CD4-positive, alpha-beta T cell (primary cell): Measurements from ENCODE around the gene RAPGEF3. TPM values are rescaled to one million over a fixed set of nuclear protein-coding genes. Genes with fewer than 3 reads are reported as not detected.

Experiments
- ATAC-seq: fragments of 200-7000 bp; cut with Tn5 transposase; one replicate; pipeline ENCODE4 v1.10.0; 2022; ENCODE audit warnings: mild to moderate bottlenecking; ENCODE audit not compliant: poor library complexity
- CTCF ChIA-PET: fragments of 350-600 bp; sonication (Branson Sonifier 250); formaldehyde crosslinking; loops from one replicate; lab custom pipeline; 2021; ENCODE audit warnings: antibody characterized with exemption, inconsistent platforms; lab: Charles Lee
- POLR2A ChIA-PET: fragments of 350-600 bp; sonication (Branson Sonifier 250); formaldehyde crosslinking; loops from one replicate; lab custom pipeline; 2021; ENCODE audit warnings: antibody characterized with exemption, inconsistent platforms; lab: Charles Lee
- DNase-seq, 14 experiments: peaks; one replicate each; pipeline ENCODE4 v3.0.0-alpha.2; 2013 to 2020; ENCODE audit warnings: mixed read lengths in 2 of 14
- H3K27ac ChIP-seq, 2 donors: one replicate each; pipeline versions ENCODE4 v1.5.1 to v1.7.0; 2013; ENCODE audit warnings: low read length in 2 of 2, low read depth in 1 of 2, mild to moderate bottlenecking in 1 of 2
- H3K27me3 ChIP-seq, 2 experiments: 1 replicate in 1 of 2; 2 replicates in 1 of 2; pipeline versions ENCODE4 v1.6.1 to v1.7.0; 2013; ENCODE audit warnings: low read length in 2 of 2, control low read depth in 1 of 2, mild to moderate bottlenecking in 1 of 2, moderate library complexity in 1 of 2; ENCODE audit not compliant: insufficient read depth in 2 of 2, control insufficient read depth in 1 of 2
- H3K36me3 ChIP-seq: one replicate; pipeline ENCODE4 v1.6.1; 2013; ENCODE audit warnings: low read length, control low read depth; ENCODE audit not compliant: insufficient read depth
- H3K4me1 ChIP-seq: one replicate; pipeline ENCODE4 v1.6.1; 2013; ENCODE audit warnings: low read length, control low read depth; ENCODE audit not compliant: insufficient read depth
- H3K4me3 ChIP-seq: one replicate; pipeline ENCODE4 v1.5.1; 2013; ENCODE audit warnings: mild to moderate bottlenecking, low read length, moderate library complexity
- H3K9me3 ChIP-seq, 2 experiments: 1 replicate in 1 of 2; 2 replicates in 1 of 2; pipeline versions ENCODE4 v1.6.1 to v1.7.0; 2013; ENCODE audit warnings: low read length in 2 of 2, mild to moderate bottlenecking in 2 of 2, control low read depth in 1 of 2, moderate library complexity in 1 of 2; ENCODE audit not compliant: control insufficient read depth in 1 of 2, insufficient read depth in 1 of 2
- H3K27ac Mint-ChIP-seq: one replicate; pipeline ENCODE4 v1.8.0; 2020; ENCODE audit warnings: mixed read lengths
- H3K27me3 Mint-ChIP-seq: one replicate; pipeline ENCODE4 v1.8.0; 2021; ENCODE audit warnings: mixed read lengths
- H3K36me3 Mint-ChIP-seq: one replicate; pipeline ENCODE4 v1.8.0; 2021; ENCODE audit warnings: low read depth, mixed read lengths
- H3K4me1 Mint-ChIP-seq: one replicate; pipeline ENCODE4 v1.8.0; 2021; ENCODE audit warnings: low read depth, mixed read lengths
- H3K4me3 Mint-ChIP-seq: one replicate; pipeline ENCODE4 v1.8.0; 2020; ENCODE audit warnings: mild to moderate bottlenecking, mixed read lengths
- H3K9me3 Mint-ChIP-seq: one replicate; pipeline ENCODE4 v1.8.0; 2020; ENCODE audit warnings: mixed read lengths
- intact Hi-C, 2 experiments: fragments of 100-400 bp; cut with DNase I in 1 of 2; cut with micrococcal nuclease in 1 of 2; formaldehyde crosslinking; loops; one replicate each; pipeline versions ENCODE4 v1.15.1 to v1.9.0; 2023 to 2025; cut with DNase I, micrococcal nuclease
- total RNA-seq, 174 experiments: library from RNA in 2 of 174; stranded (reverse) in 2 of 174; gene quantifications; one replicate each; pipeline ENCODE4 v1.2.3 and lab custom pipeline; 2021 to 2026
- TF ChIP-seq, protein P1 (sequence below): fragments of 200-600 bp; IDR thresholded peaks from one replicate; pipeline ENCODE4 v1.8.0; 2022; ENCODE audit warnings: antibody characterized with exemption, mild to moderate bottlenecking

The RAPGEF3 gene
- total RNA-seq, 2 experiments from 2014 or later, result 0.17 to 0.33 TPM

GRCh38 chr12:47795121-47795813, 36.6 kb upstream of the RAPGEF3 start:
- H3K4me3 Mint-ChIP-seq, result no peak overlapping the region
- ChIA-PET POLR2A (no interaction called here), CTCF (interaction anchor here (1.0 kb wide), 1 partner anchor 43 kb away, joined by 3 read pairs; no protein-coding TSS in a partner anchor)
- intact Hi-C loops, result no loop called here
- peaks cover 13% of the 10 kb centered on the region for H3K4me1 Mint-ChIP-seq
- H3K27me3 Mint-ChIP-seq, result no peaks in the 10 kb centered on the region
- no peaks in the 10 kb centered on the region for H3K9me3 Mint-ChIP-seq
- H3K27ac Mint-ChIP-seq, result no peak overlapping the region
- no peak for DNase-seq
- Histone ChIP-seq H3K9me3 (no peaks in the 10 kb centered on the region), H3K27ac (peak overlapping the region in 1 of 2 donors; percentile 2), H3K4me1 (peaks cover 26% of the 10 kb centered on the region), H3K4me3 (no peak overlapping the region), H3K36me3 (peaks cover 97% of the 10 kb centered on the region), H3K27me3 (no peaks in the 10 kb centered on the region)
- H3K36me3 Mint-ChIP-seq, result peaks cover 74% of the 10 kb centered on the region
- ATAC-seq, result no peak
- TF ChIP-seq, protein P1, sequence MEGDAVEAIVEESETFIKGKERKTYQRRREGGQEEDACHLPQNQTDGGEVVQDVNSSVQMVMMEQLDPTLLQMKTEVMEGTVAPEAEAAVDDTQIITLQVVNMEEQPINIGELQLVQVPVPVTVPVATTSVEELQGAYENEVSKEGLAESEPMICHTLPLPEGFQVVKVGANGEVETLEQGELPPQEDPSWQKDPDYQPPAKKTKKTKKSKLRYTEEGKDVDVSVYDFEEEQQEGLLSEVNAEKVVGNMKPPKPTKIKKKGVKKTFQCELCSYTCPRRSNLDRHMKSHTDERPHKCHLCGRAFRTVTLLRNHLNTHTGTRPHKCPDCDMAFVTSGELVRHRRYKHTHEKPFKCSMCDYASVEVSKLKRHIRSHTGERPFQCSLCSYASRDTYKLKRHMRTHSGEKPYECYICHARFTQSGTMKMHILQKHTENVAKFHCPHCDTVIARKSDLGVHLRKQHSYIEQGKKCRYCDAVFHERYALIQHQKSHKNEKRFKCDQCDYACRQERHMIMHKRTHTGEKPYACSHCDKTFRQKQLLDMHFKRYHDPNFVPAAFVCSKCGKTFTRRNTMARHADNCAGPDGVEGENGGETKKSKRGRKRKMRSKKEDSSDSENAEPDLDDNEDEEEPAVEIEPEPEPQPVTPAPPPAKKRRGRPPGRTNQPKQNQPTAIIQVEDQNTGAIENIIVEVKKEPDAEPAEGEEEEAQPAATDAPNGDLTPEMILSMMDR, result no peak

DNA sequence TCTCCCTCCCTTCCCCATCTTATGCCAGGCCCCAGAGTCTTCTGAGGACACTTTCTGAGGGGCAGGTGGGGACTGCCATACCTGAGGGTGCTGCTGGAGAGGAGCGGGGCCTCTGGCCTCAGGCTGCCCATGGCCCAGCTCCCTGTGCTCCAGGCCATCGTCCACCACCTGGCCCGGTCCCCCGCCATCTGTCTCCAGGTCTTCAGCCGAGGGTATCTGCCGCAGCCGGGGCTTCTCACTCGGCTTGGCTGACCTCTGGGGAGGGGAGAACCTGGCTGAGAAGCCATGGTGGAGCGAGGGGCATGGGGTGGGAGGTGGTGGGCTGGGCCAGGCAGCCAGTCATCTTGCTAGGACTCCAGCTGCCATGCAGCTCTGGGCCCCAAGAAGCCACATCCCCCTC, 36.0 kb upstream of the RAPGEF3 start:
- Mint-ChIP-seq H3K4me1 (peaks cover 11% of the 10 kb centered on the region), H3K36me3 (peaks cover 73% of the 10 kb centered on the region), H3K27me3 (no peaks in the 10 kb centered on the region), H3K27ac (peak overlapping the region; percentile 7), H3K4me3 (no peak overlapping the region), H3K9me3 (no peaks in the 10 kb centered on the region)
- TF ChIP-seq, protein P1, result no peak
- intact Hi-C loops, result no loop called here
- peaks cover 20% of the 10 kb centered on the region for H3K4me1 ChIP-seq
- ATAC-seq, result no peak
- H3K36me3 ChIP-seq, result peaks cover 97% of the 10 kb centered on the region
- POLR2A ChIA-PET, result no interaction called here
- H3K27me3 ChIP-seq, result no peaks in the 10 kb centered on the region
- H3K9me3 ChIP-seq, result no peaks in the 10 kb centered on the region
- CTCF ChIA-PET, result interaction anchor here (1.0 kb wide), 1 partner anchor 43 kb away, joined by 3 read pairs; no protein-coding TSS in a partner anchor
- no peak overlapping the region for H3K4me3 ChIP-seq
- no peak overlapping the region for H3K27ac ChIP-seq
- no peak for DNase-seq

DNA sequence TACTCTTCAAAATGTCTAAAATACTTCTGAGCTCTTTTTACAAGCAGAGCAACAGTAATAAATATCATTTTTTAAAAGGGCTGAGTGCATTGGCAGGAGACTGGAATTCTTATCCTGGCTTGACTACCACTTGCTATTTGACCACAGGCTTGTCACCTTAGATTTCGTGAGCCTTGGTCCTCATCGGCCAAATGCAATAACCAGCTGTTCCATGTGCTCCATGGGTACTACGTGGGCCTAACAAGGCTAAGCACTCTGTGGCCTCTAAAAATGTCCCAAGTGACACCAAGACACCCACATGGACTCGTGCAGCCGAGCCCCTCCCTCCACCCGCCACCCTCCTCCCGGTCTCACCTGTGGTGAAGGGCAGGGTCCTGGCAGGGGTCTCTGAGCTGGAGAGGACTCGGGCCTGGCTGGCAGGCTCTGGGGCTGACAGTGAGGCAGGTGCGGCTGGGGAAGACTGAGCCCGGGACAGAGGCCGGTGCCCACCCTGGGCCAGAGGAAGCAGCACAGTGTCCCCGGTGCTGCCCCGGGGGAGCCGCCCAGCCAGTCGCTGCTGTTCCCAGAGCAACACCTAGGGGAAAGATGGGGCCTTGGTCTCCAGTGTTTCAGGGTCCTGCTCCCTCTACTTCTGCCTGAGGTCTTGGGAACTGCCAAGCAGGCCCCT, 34.5 kb upstream of the RAPGEF3 start:
- Mint-ChIP-seq H3K4me3 (no peak overlapping the region), H3K36me3 (peaks cover 75% of the 10 kb centered on the region), H3K4me1 (peaks cover 5% of the 10 kb centered on the region), H3K27ac (peak overlapping the region; percentile 59), H3K9me3 (no peaks in the 10 kb centered on the region), H3K27me3 (no peaks in the 10 kb centered on the region)
- peaks cover 5% of the 10 kb centered on the region for H3K4me1 ChIP-seq
- H3K27ac ChIP-seq, result peak overlapping the region in 1 of 2 donors; percentile 36
- H3K9me3 ChIP-seq, result no peaks in the 10 kb centered on the region
- ChIA-PET POLR2A (no interaction called here), CTCF (interaction anchor here (0.9 to 1.4 kb wide), 2 partner anchors 14 to 49 kb away, joined by 3 to 4 read pairs; no protein-coding TSS in a partner anchor)
- no peaks in the 10 kb centered on the region for H3K27me3 ChIP-seq
- DNase-seq (no peak), ATAC-seq (no peak)
- TF ChIP-seq, protein P1, result no peak
- H3K36me3 ChIP-seq, result peaks cover 97% of the 10 kb centered on the region
- intact Hi-C loops, result no loop called here
- no peak overlapping the region for H3K4me3 ChIP-seq
